NCI-H187 (cell line): ENCODE measurements around the gene GAS7.

Experiments used
- DNase-seq, 2 experiments: peaks; one replicate each; lab custom pipeline; 2025; lab: John Stamatoyannopoulos, UW

Gene GAS7

DNA sequence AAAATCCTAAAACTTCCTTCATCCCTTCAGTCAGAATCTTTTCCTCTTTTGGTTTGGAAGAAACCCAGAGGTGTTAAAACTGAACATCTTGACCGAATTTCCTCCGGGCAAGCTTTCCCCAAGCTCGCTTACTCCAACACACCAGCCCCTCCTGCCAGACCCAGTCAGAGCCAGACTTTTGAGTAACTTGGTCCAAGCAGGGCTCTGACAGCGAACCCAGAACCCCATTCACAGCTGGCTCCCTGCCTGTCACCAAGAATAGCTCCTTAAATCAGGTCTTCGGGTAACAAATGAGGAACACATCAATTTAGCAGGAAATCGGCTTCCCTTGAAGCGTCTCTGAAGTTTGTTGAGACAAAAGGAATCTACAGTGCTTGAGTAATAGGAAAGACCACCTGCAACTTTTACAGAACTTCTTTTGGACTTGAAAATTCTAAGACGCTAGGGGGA is 27.3 kb downstream of the GAS7 start:
- DNase-seq = no peak

DNA sequence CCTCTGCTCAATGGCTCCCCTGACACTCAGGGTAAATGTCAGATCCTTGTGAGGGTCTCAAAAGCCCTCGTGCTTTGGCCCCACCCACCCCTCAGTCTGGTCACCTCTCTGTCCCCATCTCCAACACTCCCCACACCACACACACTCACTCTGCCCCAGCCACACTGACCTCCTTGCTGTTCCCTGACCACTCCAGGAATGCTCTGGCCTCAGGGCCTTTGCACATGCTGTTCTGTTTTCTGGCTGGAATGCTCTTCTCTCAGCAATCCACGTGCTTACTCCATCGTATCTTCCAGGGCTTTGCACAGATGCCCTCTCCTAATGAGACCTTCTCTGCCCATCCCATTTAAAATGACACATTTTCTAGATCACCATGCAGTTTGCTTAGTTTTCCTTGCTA is 28.2 kb downstream of the GAS7 start:
- DNase-seq = no peak

DNA sequence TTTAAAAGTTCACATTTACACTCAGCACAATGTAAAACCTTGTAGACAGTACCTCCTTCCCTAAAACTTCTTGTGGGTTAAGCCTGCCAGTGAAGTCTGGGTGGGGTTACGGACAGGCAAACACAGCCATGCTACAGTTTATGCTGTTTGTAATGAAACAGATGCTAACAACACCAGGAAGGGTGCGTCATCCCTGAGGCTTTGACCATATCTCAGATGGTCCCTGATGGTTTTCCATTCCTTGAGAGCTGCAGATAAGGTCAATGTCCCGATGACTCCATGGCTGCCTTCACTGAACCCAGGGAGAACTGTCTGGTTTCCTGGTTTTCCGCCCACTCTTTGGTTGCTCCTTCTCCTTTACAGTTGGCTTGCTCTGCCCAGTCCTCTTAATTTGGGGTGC is 29.1 kb downstream of the GAS7 start:
- no peak for DNase-seq

DNA sequence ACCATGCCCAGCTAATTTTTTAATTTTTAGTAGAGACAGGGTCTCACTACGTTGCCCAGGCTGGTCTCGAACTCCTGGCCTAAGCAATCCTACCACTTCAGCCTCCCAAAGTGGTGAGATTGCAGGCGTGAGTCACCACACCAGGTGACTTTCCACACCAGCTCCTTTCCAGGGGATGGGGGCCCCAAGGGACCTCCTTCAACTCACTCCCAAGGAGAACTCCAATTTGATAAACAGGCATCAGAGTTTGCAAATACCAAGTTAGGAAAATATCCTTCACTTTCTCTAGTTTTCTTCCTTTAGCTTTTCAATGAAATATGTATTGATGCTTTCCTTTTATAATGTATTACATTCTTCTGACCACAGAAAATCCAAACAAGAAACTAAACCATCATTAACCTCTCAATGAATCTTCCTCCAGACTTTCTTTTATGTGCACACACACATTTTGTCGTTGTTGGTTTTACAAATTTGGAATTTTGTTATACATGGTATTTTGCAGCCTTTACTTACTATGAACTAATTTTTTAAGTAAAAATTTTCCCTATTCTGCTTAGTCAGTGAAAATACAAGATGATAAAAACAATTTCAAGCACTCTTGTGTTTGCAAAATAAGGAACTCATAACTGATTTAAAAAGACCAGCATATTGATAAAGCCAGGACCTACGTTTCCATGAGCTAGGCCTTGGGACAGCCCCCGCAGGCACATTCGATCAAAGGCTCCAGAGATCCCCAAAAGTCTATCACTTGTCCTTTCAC is 32.0 kb downstream of the GAS7 start:
- DNase-seq = no peak

DNA sequence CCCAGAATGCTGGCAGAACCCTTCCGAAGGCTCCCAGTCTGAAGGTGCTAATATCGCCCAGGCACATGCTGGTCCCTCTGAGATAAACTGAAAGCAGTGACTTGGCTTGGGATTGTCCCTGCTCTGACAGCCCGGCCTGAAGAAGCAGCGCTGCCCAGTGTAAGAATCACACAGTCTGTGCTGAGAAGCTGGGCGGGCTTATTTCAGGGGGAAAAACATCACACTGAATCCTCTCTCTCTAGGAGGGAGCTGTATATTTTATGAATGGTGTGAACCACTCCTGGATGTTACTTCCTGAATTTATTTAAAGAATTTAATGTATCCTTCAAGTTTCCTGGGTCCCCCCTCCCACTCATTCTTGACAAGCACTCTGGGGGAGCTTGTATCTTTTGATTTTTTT is 36.3 kb downstream of the GAS7 start:
- no peak for DNase-seq

DNA sequence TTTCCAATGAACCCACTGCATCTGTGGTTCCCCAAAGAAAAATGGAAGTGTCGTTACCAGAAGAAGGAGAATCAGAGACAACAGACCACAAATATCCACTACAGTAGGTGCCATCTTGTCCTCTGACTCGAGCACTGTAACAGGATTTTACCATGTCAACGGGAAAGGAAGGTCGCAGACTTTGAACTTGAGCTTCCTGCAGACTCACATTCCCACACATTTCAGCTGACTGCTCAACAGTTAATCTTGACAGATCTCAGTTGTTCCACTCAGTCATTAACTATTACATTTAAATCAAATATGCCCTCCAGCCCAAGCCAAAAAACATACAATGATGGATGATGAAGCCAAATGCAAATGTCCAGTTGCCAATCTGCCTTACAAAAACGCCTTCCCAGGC is 37.0 kb downstream of the GAS7 start:
- no peak for DNase-seq

DNA sequence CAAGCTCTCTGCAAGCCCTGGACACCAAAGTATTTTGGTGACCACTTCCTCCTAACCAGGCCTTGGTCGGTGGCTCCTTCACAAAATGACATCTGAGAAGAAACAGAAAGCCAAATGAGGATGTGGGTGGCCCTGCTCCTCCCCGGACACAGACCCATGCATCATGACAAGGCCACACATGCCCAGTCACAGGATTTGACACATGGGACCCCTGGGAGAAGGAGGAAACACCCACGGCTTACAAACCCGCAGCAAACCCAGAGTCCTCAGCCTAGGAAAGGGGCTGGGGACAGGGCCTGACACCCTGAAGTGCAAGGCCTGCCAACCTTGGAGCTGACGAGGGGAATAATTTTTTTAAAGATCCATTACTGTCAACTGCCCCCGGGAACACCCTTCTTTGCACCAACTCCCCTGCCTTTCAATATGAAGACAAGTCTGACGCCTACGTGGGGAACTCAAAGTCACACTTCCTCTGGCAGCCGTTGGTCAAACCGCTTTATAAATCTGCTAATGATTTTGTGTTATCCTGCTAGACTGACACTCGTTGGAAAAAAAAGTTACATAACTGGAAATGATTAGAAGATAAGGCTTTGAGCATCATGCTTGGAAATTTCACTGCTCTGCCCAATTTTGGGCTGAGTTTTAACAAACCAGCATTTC is 41.3 kb downstream of the GAS7 start:
- no peak for DNase-seq

DNA sequence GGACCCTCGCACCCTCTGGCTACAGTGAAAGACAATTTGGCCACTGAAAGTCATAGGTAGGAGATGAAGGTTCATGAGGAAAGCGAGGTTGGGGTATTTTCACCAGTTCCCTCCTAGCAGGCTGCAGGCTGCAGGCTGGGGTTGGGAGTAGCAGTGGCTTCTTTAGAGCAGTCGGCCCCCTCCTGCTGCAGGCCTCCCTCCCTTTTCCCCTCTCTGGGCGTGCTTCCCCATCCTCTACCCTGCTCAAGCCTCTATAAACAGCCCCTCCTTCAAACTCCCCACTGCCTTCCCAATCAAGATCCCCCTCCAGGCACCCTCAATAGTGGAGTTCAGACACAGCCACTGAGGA is 41.8 kb downstream of the GAS7 start:
- DNase-seq = no peak

DNA sequence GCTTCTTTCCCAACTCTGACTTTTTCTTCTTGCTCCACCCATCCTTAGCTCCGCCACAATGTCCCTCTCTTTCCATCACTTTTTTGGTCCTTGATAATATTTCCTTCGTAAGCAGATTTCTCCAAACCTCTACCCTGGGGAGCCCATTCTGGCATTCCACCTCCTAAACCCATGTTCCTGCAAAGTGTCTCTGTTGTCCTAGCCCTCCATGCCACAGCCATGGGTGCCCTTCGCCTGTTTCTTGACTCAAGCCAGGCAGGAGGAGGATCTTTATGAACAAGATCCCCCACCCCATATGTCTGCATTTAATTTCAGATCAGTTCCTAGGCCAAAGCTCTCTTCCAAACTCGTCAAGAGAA is 42.4 kb downstream of the GAS7 start:
- DNase-seq = no peak

DNA sequence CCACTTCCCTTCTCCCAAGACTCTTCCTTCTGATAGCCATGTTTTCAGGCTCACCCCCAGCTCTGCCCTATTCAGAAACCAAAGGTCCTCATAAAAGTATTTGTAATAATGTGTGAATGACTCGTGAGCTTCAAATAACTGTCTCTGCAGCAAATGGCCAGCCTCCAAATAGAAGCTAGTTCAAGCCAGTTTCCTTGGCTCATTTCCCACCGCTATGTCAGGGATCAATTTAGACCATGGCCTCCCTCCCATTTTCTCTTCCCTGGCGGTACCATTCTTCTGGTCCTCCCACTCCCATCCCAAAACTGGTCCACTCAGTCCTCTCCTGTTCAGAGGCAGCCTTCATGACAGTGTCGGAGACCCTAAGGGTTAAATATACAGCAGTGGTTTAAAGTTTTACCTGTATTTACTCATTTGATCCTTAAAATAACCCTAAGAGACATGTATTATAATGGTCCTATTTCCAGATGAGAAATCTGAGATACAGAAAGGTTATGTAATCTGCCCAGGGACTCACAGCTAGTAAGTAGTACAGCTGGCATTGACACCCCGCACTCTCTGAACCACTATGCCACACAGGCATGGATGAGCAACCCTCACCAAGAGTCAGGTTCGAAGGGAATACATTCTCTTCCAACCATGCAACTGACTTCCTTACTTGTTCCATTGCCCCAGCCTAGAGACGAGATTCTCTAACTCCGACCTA is 42.9 kb downstream of the GAS7 start:
- no peak for DNase-seq

DNA sequence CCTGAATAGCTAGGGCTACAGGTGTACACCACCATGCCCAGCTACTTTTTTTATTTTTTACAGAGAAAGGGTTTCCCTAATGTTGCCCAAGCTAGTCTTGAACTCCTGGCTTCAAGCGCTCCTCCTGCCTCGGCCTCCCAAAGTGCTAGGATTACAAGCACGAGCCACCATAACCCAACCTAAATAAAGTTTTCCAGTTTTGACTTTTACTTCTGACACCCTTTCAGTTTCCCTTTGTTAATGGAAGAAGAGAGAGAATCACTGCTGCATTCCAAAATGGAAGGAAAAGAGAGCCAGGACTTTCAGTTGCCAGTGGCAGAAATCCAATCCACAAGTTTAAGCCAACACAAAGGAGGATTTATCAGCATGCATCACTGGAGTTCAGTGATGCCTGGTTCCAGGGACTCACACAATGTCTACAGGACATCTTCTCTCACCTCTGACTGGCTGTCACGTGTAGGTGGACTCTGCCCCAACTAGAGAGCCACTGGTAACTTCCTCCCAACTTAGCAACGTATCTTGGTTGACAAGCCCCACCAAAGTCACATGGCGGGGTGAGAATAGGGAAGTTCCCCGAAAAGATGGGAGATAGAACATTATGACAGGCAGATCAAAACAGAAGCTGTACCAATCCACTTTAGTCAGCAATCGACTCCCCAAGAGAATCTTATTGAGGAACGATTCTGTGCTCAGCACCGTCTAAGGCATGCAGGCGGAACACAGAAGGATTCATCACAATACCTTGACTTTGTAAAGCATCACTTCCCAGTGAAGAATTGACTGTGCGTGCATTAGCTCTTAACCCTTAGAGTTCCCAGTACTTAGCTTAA is 46.5 kb downstream of the GAS7 start:
- DNase-seq = no peak

DNA sequence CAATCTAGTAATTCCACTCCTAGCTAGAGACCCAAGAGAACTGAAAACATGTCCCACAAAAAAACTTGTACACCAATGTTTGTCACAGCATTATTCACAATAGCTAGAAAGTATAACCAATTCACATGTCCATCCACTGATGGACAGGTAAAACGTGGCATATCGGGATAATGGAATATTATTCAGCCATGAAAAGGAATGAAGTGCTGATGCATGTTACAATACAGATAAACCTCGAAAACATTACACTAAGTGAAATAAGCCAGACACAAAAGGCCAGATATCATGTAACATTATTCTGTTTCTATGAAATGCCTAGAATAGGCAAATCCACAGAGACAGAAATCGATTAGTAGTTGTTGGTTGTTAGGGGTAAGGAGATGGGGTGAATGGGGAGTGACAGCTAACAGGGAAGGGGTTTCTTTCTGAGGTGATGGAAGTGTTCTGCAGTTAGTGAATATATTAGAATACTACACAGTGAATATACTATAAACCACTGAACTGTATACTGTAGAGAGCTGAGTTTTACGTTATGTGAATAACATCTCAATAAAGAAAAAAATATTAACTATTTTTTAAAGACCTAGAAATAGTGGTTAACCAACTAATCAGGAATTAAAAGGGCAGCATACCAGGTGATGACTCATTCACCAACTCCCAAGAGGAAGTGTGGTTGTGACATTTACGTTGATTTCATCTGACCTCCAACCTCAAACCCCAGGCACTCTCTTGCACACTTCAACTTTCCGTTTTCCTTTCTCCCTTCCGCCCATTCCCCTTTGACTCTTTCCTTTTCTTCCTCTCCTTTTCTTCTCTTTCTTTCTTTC is 48.6 kb downstream of the GAS7 start:
- no peak for DNase-seq

DNA sequence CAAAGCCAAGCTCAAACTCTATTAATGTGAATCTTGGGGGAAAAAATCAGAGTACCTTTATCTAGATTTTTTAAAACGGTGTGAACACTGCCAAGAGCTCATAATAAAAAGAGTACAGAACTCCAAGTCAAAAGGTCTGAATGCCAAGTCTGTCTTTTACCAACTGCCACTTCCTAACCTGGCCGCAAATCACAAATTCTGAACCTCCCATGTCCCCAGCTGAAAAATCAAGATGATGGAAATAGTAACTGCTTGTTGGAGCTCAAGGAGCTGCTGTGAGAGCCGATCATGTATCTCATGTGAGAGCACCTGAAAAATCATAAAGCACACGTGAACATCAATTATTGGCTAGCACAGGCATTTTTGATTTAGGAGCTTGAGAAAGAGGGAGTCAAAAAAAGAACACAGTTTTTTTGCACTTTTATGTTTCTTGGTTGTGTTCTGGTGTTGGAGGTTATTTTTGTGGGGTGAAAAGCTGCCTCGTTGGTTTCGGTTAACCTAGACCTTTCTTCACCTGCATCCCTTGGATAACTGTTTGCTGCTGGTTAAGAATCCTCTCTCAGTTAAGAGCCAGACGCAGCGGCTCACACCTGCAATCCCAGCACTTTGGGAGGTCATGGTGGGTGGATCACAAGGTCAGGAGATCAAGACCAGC is 50.5 kb downstream of the GAS7 start:
- DNase-seq = no peak

DNA sequence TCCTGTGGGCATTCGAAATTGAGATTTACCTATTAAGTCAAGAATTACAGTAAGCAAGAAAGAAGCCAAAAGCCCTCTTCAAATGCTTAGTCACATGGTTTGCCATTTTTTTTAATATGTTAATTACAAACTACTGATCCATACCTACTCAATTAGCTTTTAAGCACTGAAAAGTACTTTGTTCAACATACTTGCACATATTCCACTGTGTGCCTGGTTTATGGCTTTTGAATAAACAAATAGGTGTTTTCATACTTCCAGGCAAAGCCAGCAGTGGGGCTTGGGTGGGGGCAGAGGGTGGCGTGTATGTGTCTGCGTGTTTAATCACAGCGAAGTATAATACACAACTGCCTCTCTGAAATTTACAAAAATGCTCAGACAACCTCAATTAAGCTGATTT is 51.4 kb downstream of the GAS7 start:
- no peak for DNase-seq

DNA sequence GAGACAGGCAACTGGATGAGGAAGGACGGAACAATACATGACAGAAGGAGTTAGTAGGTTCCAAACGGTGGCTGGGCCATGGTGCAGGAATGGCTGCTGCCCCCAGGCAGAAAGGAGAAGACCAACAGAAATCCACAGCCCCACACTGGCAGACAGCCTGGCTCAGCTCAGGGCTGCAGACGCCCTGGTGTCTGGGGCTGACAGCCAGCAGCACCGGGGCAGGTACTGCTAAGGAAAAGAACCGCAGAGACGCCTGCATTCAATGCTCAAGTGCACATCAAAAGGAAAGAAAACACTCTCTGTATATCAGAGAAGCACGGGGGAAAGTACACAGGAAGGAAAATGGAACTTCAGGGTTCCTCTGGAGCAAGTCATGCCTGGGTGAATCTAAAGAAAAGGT is 53.4 kb downstream of the GAS7 start:
- DNase-seq = no peak

DNA sequence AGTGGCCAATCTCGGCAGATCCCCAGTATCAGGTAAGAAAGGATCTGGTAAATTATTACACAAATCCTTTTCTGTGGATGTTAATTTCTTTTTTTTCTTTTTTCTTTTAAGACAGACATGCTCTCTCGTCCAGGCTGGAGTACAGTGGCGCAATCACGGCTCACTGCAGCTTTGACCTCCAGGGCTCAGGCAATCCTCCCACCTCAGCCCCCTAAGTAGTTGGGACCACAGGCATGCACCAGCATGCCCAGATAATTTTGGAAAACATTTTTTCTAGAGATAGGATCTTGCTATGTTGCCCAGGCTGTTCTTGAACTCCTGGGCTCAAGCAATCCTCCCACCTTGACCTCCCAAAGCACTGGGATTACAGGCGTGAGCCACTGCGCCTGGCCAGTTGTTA is 54.0 kb downstream of the GAS7 start:
- no peak for DNase-seq

DNA sequence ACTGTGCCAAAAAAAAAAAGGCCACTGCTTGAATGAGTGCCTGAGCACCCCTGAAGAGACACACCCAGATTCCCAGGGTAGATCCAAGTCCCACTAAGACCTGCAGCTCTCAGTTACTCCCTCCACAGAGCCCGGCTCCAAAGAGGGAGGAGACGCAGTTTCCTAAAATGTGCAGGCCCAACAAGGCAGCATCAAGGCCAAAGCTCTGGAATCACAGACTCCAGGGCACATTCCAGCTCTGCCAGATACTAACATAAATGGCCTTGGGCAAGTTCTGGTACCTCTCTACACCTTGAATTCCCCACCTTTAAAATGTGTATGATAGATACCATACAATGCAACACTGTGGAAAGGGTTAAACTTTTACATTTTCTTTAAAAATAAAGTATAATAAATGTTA is 57.0 kb downstream of the GAS7 start:
- DNase-seq = no peak

DNA sequence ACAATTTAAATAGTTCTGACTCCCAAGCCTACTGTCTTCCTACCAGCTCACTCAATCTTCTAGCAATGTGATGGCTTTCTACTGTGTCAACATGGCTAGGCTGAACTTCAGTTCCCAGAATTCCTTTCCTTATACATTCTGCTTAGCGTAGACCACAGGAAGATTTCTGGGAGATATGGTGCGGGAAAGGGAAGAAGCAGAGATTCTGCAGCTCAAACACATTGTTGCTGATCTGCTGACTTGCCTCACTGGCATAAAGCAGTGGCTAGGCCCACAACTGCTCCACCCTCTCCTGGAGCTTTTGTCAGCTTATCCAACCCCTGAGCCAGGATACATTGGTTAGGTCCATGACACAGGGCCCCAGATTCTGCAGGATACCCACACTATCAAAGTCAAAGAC is 58.8 kb downstream of the GAS7 start:
- no peak for DNase-seq

DNA sequence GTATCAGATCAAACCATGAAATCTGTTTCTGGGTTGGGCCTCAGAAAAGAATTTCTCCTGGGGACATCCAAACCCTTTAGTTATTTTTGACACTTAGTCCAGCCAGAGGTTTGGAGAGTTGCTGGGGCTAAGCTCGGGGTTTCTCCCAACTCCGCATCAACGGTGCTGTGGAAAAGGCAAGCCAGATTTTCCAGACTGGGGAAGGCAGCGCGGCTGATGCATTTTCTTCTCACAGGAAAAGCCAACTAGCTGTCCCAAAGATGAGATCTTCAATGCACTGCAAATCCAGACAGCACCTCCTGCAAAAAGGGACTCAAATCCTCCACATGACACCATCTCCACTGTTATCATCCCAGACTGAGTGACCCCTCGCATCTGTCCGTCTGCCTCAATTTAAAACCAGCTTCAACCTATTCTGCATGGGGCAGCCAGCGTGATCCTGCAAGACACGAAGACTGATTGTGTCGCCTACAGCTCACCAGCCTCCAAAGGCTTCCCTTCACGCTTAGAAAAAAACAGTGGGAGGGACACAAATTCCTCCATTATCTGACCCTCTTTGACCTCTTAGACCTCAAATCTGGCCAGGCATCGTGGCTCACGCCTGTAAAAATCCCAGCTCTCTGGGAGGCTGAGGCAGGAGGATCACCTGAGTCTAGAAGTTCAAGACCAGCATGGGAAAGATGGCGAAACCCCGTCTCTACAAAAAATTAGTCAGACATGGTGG is 62.0 kb downstream of the GAS7 start:
- DNase-seq = no peak

DNA sequence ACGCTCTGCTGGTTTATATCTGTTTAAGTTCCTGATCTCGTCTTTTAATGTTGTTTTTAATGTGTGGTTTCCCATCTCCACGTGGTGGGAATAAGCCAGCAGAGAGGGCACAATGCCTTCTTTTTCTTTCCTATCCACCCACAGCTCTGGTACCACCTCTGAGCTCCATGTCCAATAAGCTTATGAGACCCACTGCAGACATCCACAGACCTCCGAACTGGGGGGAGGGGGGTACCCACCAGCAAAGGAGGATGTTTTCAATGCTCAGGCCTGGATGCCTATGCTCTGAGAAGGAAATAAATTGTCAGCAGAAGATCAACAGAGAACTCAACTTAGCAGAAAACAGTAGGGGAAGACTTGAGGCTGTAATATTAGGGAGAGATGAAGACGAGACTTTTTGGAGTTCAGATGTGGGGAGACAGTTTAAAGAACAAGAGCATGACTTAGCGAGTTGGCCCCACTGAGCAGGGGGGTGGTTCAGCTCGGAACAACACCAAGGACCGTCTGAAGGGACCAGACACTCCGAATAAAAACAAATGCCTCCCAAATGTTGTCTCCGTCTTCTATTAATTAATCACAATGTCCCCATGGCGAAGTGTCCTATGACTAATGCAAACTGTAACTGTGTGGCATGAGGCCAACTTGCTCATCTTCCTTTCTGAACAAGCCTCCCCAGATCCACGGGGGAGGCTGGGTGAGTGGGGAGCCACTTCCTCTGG is 62.7 kb downstream of the GAS7 start:
- DNase-seq = no peak
